ENCODE data around the gene GPRC5B. TPM values are rescaled to one million over a fixed set of nuclear protein-coding genes. Genes with fewer than 3 reads are reported as not detected.

Gene GPRC5B
- total RNA-seq, 6 experiments from 2014 or later: 0.14 to 0.48 (median 0.29) TPM

- no peak for TF ChIP-seq CTCF (IDR thresholded peaks at IDR 0.05)
- Mint-ChIP-seq H3K36me3 (ENCODE audit: low read depth) (no peaks in the 10 kb centered on the region), H3K4me1 (ENCODE audit: low read depth) (no peaks in the 10 kb centered on the region)
Observed at GRCh38 chr16:19853132-19853741, 31.4 kb downstream of the GPRC5B start.

GRCh38 chr16:19851476-19851875 lies 33.2 kb downstream of the GPRC5B start:
- Mint-ChIP-seq H3K27ac (no peak overlapping the region), H3K36me3 (ENCODE audit: low read depth) (no peaks in the 10 kb centered on the region), H3K4me1 (ENCODE audit: low read depth) (no peaks in the 10 kb centered on the region), H3K9me3 (no peaks in the 10 kb centered on the region; the same call in 1 of the 2 replicates), H3K4me3 (no peak overlapping the region), H3K27me3 (ENCODE audit: insufficient read depth) (peaks cover 10% of the 10 kb centered on the region; the same call in 1 of the 2 replicates)
- no peak for DNase-seq
- no peak for TF ChIP-seq CTCF (IDR thresholded peaks at IDR 0.05)

More at GRCh38 chr16:19853132-19853741, 31.4 kb downstream of the GPRC5B start:
- DNase-seq: no peak
- H3K4me3 Mint-ChIP-seq: no peak overlapping the region
- no peaks in the 10 kb centered on the region; the same call in 1 of the 2 replicates for H3K9me3 Mint-ChIP-seq
- no peak overlapping the region for H3K27ac Mint-ChIP-seq
- peaks cover 13% of the 10 kb centered on the region for H3K27me3 Mint-ChIP-seq (ENCODE audit: insufficient read depth)

GRCh38 chr16:19850131-19850817 lies 34.4 kb downstream of the GPRC5B start:
- no peak overlapping the region for H3K27ac Mint-ChIP-seq
- no peaks in the 10 kb centered on the region for H3K36me3 Mint-ChIP-seq (ENCODE audit: low read depth)
- H3K27me3 Mint-ChIP-seq (ENCODE audit: insufficient read depth): peaks cover 9% of the 10 kb centered on the region; the same call in 1 of the 2 replicates
- DNase-seq: no peak
- no peaks in the 10 kb centered on the region; the same call in 1 of the 2 replicates for H3K9me3 Mint-ChIP-seq
- TF ChIP-seq CTCF (IDR thresholded peaks at IDR 0.05): no peak
- peaks cover 4% of the 10 kb centered on the region for H3K4me1 Mint-ChIP-seq (ENCODE audit: low read depth)
- no peak overlapping the region for H3K4me3 Mint-ChIP-seq

GRCh38 chr16:19848756-19849155 lies 35.9 kb downstream of the GPRC5B start:
- DNase-seq: no peak
- H3K36me3 Mint-ChIP-seq (ENCODE audit: low read depth): no peaks in the 10 kb centered on the region
- H3K27me3 Mint-ChIP-seq (ENCODE audit: insufficient read depth): peaks cover 5% of the 10 kb centered on the region; the same call in 1 of the 2 replicates
- no peak overlapping the region for H3K27ac Mint-ChIP-seq
- H3K9me3 Mint-ChIP-seq: no peaks in the 10 kb centered on the region; the same call in 1 of the 2 replicates
- TF ChIP-seq CTCF (IDR thresholded peaks at IDR 0.05): no peak
- H3K4me3 Mint-ChIP-seq: no peak overlapping the region
- peaks cover 13% of the 10 kb centered on the region for H3K4me1 Mint-ChIP-seq (ENCODE audit: low read depth)

- no peak for DNase-seq
- Mint-ChIP-seq H3K4me1 (ENCODE audit: low read depth) (peaks cover 23% of the 10 kb centered on the region), H3K9me3 (no peaks in the 10 kb centered on the region), H3K36me3 (ENCODE audit: low read depth) (no peaks in the 10 kb centered on the region), H3K27me3 (ENCODE audit: insufficient read depth) (peaks cover 5% of the 10 kb centered on the region; the same call in 1 of the 2 replicates), H3K27ac (no peak overlapping the region), H3K4me3 (no peak overlapping the region)
- no peak for TF ChIP-seq CTCF (IDR thresholded peaks at IDR 0.05)
Observed at GRCh38 chr16:19846436-19846835, 38.2 kb downstream of the GPRC5B start.

All from HFFc6 (cell line).